ENCODE results near the gene PTPRCAP.

DNA sequence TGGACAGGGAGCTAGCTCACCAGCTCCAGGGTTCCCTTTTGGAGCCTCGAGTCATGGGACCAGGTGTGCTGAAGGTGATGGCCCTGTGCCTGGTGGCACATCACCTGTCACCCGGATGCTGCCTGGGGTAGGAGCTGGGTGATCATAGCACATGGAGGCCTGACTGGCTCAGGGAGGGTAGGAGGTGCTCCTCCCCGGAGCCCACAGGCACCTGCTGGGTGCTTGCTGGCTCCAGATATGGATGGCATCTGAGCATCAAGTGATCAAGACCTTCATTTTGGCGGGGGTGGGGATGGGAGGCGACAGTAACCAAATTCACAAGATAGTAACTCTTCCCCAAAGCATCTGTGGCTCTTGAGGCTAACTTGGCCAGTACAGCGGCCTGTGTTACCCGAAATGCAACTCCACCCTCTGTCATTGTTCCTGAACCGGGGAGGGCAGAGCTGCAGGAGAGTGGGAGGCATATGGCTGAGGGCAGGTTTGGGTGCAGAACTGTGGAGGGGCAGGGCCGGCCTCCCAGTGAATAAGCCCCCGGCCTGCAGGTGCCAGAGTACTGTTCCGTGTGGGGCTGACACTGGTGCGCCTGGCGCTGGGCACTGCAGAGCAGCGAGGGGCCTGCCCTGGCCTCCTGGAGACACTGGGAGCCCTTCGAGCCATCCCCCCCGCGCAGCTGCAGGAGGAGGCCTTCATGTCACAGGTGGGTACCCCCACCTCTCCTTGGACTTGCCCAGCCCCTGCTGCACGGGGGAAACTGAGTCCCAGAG, 28.9 kb downstream of the PTPRCAP start:
- TF ChIP-seq POLR2A (IDR thresholded peaks at IDR 0.05) = no peak
- TF ChIP-seq, protein P1, sequence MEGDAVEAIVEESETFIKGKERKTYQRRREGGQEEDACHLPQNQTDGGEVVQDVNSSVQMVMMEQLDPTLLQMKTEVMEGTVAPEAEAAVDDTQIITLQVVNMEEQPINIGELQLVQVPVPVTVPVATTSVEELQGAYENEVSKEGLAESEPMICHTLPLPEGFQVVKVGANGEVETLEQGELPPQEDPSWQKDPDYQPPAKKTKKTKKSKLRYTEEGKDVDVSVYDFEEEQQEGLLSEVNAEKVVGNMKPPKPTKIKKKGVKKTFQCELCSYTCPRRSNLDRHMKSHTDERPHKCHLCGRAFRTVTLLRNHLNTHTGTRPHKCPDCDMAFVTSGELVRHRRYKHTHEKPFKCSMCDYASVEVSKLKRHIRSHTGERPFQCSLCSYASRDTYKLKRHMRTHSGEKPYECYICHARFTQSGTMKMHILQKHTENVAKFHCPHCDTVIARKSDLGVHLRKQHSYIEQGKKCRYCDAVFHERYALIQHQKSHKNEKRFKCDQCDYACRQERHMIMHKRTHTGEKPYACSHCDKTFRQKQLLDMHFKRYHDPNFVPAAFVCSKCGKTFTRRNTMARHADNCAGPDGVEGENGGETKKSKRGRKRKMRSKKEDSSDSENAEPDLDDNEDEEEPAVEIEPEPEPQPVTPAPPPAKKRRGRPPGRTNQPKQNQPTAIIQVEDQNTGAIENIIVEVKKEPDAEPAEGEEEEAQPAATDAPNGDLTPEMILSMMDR (IDR thresholded peaks at IDR 0.05) = no peak
